KBM-7 (cell line): Measurements from ENCODE around the gene TSPAN10.

Source experiments
- DNase-seq: peaks from one replicate; pipeline ENCODE4 v3.0.0-alpha.2; 2015
- in situ Hi-C: fragments of 300-500 bp; cut with MboI; formaldehyde crosslinking; loops from 2 replicates; pipeline ENCODE4 v1.14.3; 2020; ENCODE audit warnings: low sequenced_read_pairs, low pct_unique_long_range_greater_than_20kb, mixed read lengths

Gene TSPAN10

DNA sequence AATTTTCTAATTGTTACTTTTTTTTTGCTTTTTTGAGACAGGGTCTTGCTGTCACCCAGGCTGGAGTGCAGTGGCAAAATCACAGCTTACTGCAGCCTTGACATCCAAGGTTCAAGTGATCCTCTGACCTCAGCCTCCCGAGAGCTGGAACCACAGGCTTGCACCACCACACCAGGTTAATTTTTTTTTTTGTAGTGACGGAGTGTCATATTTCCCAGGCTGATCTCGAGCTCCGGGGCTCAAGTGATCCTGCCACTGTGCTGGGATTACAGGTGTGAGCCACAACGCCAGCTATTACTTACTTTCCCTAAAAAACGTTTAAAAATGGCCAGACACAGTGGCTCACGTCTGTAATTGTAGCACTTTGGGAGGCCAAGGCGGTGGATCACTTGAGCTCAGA lies 6.7 kb upstream of the TSPAN10 start:
- no peak for DNase-seq
- in situ Hi-C loops = no loop called here

DNA sequence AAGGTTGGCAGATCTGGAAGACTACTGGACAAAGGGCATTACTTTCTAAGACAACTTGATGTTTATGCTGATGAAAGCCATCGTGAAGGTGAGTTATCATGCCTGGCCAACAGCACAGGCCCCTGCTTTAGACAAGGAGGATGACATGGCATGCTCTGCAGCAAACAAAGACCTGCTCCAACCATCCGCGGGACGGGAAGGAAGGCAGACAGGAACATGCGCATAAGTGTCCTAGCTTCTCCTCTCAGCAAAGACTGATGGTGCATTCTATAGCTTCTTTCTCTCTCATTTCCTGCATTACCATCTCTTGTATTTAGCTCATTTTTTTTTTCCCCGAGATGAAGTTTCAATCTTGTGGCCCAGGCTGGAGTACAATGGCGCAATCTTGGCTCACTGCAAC lies 5.5 kb upstream of the TSPAN10 start:
- DNase-seq = no peak
- in situ Hi-C loops = no loop called here

GRCh38 chr17:81635431-81635830 lies 1.6 kb upstream of the TSPAN10 start:
- in situ Hi-C loops = no loop called here
- DNase-seq = no peak

GRCh38 chr17:81635973-81636504 lies 957 bp upstream of the TSPAN10 start:
- in situ Hi-C loops = no loop called here
- no peak for DNase-seq

DNA sequence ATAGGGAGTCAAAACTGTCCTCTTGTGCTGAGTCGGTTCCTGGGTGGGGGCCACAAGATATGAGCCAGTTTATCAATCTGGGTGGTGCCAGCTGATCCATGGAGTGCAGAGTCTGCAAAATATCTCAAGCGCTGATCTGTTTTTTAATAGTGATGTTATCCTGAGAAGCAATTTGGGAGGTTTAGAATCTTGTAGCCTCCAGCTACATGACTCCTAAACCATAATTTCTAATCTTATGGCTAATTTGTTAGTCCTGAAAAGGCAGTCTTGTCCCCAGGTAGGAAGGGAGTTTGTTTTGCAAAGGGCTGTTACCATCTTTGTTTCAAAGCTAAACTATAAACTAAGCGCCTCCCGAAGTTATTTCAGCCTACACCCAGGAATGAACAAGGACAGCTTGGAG lies 1.7 kb downstream of the TSPAN10 start:
- in situ Hi-C loops = no loop called here

DNA sequence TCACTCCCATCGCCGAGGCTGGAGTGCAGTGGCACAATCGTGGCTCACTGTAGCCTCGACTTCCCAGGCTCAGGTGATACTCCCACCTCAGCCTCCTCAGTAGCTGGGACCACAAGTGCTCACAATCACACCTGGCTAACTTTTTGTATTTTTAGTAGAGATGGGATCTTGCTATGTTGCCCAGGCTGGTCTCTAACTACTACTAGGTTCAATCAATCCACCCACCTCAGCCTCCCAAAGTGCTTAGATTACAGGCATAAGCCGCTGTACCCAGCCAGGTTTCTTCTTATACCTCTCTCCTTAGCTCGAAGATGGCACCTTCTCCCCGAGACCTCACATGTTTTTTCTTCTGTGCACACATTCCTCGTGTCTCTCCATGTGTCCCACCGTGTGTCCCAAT lies 3.0 kb downstream of the TSPAN10 start:
- in situ Hi-C loops = no loop called here
- DNase-seq = no peak

More for the DNA sequence above, 1.7 kb downstream of the TSPAN10 start:
- DNase-seq = no peak

DNA sequence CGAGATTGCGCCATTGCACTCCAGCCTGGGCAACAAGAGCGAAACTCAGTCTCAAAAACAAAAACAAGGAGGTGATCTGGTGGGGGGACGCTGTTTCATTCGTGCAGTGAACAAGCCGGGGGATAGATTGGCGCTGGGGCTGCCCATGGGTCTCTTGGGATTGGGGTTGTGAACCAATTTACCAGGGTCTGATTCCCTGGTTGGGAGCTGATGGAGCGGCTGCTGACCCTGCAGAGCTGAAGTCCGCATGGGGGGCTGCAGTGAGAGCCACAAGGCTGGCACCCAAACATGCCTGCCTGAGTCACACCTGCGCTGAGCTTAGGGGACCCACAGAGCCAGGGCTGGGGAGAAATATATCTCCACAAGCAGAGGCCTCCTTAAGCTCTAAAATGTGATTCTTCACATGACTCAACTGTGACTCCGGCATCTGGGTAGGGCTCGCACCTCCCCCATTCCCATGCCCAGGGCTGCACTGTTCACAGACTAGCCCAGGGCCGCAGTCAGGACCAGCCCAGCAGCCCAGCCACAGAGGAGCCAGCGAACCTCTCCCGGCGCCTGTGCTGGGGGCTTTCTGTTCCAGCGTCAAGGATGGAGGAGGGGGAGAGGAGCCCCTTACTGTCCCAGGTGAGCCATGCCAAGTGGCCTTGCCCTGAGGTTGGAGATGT lies 5.0 kb downstream of the TSPAN10 start:
- no peak for DNase-seq

DNA sequence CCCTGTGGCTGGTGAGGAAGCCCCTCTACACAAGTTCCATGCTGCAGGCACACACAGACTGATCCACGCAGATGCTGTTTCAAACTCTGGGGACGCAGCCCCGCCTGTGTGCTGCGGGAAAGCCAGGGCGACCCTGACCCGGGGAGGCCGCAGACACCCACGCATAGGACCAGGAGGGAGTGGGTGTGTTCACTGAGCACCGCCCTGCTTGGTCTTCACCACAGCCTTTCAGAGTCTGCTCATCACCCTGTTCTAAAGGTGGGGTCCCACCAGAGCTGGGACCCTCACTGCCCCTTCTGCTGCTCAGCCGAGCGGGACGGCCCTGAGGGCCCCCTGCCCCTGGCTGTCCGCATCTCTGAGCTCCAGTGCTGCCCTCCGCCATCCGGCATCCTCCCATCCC lies 7.5 kb downstream of the TSPAN10 start:
- DNase-seq = no peak
- in situ Hi-C loops = no loop called here

More for the DNA sequence above, 5.0 kb downstream of the TSPAN10 start:
- in situ Hi-C loops = no loop called here

DNA sequence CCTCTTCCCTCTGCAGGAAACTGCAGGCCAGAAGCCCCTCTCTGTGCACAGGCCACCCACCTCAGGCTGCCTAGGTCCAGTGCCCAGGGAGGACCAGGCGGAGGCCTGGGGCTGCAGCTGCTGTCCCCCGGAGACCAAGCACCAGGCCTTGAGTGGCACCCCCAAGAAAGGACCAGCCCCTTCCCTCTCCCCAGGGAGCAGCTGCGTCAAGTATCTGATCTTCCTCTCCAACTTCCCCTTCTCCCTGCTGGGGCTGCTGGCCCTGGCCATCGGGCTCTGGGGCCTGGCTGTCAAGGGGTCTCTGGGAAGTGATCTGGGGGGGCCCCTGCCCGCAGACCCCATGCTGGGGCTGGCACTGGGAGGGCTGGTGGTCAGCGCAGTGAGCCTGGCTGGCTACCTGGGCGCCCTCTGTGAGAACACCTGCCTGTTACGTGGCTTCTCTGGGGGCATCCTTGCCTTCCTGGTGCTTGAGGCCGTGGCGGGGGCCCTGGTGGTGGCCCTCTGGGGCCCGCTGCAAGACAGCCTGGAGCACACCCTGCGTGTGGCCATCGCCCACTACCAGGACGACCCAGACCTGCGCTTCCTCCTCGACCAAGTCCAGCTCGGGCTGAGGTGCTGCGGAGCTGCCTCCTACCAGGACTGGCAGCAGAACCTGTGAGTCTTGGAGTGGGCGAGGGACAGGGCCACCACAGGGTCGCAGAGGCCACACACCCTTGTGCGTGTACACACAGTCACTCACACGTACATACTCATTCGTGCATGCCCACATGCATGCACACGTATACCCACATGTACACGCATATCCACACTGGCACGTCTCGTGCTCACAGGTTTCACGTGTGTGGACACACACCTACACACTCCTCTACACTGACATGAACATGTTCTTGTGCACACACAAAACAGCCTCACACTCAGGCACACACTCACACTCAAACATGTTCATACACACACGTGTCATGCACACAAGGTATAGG lies 8.3 kb downstream of the TSPAN10 start:
- in situ Hi-C loops = no loop called here
- DNase-seq = no peak

DNA sequence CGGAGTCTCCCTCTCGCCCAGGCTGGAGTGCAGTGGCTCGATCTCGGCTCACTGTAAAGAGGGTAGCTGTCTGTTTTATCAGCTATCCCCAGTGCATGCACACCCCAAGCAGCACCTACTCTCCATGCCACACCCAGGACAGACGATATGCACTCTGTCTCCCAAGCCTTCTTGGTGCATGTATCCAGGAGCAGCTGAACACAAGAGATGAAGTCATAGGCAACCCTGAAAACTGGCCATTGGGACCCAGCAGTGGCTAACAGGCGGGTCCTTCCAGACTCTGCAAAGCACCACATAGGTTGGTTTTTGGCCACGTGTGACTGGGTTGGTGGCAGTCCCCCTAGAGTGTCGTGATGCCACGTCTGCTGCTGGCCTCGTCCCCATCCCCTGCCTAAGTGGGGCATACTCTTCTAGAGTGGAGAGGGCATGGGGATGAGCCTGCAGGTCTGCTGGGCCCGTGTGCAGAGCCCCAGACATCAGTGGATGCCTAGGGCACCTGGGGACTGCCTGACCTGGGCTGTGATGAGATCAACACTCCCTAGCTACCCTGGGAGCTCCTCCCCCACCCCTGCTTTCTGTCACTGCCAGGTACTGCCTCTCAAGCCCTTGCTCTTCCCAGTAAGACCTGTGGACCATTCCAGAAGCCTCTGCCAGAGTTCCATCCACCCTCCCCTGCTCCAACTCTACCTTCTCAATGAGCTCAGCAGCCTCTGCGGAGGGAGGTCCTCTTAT lies 10.0 kb downstream of the TSPAN10 start:
- in situ Hi-C loops = no loop called here
- DNase-seq = no peak

DNA sequence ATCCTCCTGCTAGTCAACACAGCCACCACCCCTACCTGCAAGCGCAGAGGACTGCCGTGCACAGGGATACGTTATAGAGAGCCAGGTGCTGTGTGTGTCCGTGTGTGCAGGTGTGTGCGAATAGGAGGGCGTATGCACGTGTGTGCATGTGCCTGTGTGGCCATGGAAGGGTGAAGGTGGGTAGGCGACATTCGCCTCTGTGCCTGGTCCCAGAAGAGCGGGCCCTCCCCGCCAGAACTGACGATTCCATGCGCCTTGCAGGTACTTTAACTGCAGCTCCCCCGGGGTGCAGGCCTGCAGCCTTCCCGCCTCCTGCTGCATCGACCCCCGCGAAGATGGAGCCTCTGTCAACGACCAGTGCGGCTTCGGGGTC lies 10.6 kb downstream of the TSPAN10 start:
- DNase-seq = no peak
- in situ Hi-C loops = no loop called here

DNA sequence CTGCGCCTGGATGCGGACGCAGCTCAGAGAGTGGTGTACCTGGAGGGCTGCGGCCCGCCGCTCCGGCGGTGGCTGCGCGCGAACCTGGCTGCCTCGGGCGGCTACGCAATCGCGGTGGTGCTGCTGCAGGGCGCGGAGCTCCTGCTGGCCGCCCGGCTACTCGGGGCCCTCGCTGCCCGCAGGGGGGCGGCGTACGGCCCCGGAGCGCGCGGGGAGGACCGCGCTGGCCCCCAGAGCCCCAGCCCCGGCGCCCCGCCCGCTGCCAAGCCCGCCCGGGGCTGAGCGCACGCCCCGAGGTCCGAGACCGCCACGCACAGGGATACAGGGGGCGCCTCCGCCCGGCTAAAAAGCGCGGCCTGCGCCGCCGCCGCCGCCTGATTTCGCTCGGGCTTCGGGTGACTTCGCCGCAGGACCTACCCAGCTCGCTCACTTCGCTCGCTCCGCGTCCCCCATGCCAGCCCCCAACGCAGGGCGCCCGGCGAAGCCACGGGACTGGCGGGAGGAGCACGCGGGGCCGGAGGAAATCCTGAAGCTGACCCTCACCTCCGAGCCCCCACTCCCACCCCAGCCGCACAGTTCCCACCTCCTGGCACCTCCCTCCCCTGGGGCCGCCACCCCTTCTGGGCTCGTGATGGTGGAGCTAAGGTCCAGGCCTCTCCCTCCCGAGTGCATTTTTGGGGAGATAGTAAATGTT lies 11.2 kb downstream of the TSPAN10 start:
- no peak for DNase-seq
- in situ Hi-C loops = no loop called here

DNA sequence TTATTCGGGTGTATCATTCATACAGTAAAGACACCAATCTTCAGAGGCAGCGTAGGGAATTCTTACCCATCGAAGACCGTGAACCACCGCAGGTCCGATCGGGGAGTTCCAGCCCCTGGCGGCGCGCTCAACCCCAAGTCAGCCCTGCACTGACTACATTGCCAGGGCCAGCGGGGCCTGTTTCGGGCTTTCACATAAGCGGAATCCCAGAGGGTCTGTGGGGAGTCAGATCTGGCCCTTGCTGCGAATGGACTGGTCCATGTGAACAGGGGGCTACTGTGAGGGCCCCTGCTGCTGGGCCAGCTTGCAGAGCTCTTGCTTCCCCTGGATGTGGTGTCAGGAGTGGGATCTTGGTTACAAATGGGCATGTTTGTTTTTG lies 11.7 kb downstream of the TSPAN10 start:
- in situ Hi-C loops = no loop called here
- no peak for DNase-seq

DNA sequence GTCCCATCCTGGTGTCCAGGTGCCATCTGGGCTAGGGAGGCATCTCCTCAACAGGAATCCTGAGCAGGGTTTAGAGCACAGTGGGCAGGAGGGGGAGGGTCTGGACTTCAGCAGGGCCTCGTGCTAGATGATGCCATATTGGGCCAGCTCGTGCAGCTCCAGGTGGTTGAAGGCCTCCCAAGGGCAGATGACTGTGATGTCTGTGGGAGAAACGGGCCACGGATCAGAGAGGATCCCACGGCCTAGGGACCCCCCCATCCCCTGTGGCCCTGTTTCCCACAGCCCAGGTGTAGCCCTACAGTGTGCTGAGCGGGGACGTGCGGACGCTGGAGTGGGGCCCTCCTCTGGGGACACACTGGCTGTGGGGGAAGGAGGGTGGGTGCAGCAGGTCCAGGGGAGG lies 14.0 kb downstream of the TSPAN10 start:
- DNase-seq = no peak
- in situ Hi-C loops = no loop called here

GRCh38 chr17:81651692-81652091 lies 14.7 kb downstream of the TSPAN10 start:
- DNase-seq = no peak
- in situ Hi-C loops = no loop called here

DNA sequence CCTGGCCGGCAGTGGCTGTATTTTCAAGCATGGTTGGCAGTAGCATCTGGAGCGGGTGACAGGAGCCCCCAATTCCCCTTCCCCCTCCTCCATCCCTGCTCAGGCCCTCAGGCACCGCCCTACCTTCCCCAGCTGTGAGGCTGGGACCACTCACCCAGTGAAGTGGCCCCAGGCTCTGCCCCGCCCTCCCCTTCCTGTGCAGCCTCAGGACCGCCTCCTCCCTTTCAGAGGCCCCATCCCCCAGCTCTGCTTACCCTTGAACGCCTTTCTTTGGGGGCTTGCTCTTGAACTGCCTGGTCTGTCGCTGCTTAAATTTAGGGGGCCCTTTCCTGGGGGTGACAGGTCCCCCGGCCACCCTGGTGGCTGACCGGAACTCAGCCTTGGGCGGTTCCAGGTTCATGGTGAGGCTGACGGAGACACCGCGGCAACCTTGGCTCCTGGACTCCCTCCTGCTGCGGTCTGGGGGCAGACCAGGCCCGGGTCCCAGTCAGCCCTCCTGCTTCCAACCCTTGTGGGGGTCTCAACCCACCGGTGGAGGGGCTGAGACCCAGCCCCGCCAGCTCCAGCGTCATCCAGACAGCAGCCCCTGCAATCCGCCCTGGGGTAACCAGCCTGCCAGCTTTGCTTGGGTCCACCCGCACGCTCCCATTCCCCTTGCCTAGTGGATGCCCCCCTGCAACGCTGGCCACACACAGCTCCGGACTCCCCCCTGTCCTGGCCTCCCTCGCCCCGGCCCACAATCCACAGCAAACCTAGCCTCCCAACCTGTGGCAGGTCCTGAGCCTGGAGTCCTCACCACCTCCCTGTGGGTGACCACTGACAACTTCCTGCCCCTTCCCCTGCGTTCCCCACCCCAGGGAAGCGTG lies 16.1 kb downstream of the TSPAN10 start:
- DNase-seq = no peak
- in situ Hi-C loops = no loop called here

DNA sequence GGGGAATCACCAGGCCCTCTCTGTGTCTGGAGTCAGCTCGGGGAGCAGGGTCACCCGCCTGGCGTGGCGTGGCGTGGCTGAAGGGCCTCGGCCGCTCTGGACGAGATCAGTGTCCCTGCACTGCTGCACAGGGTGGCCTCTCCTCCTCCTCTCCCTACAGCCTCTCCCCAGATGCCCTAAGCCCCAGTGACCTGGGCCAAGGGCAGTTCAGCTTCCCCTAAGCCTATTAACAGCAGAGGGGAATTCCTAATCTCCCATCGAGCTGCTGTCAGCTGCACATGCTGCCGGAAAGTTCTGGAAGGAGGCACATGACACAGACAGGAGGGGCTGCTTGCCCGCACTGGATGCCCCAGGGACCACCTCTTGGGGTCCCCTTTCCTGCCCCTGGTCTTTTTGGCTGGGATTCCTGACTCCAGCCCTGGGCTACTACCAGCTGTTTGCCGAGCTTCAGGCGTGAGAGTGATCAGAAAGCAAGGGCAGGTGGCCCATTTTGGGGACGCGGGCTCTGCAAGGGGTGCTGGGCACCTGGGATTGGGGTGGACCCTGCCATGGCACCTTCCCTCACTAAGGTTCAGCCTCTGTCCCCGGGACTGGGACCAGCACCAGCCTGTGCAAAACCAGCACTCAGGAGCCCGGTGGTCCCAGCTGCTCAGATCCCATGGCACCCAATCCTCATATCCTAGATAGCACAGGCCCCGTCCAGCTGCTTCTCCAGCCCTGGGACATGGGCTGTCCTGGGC lies 18.6 kb downstream of the TSPAN10 start:
- DNase-seq = no peak
- in situ Hi-C loops = no loop called here
